CD4-positive, alpha-beta T cell treated with Interleukin-6 for 4 hours (primary cell): ENCODE measurements around the gene UBE2V1.

Experiments
- DNase-seq: peaks from one replicate; pipeline ENCODE4 v3.0.0-alpha.2; 2020; ENCODE audit warnings: mixed read lengths

UBE2V1 gene

DNA sequence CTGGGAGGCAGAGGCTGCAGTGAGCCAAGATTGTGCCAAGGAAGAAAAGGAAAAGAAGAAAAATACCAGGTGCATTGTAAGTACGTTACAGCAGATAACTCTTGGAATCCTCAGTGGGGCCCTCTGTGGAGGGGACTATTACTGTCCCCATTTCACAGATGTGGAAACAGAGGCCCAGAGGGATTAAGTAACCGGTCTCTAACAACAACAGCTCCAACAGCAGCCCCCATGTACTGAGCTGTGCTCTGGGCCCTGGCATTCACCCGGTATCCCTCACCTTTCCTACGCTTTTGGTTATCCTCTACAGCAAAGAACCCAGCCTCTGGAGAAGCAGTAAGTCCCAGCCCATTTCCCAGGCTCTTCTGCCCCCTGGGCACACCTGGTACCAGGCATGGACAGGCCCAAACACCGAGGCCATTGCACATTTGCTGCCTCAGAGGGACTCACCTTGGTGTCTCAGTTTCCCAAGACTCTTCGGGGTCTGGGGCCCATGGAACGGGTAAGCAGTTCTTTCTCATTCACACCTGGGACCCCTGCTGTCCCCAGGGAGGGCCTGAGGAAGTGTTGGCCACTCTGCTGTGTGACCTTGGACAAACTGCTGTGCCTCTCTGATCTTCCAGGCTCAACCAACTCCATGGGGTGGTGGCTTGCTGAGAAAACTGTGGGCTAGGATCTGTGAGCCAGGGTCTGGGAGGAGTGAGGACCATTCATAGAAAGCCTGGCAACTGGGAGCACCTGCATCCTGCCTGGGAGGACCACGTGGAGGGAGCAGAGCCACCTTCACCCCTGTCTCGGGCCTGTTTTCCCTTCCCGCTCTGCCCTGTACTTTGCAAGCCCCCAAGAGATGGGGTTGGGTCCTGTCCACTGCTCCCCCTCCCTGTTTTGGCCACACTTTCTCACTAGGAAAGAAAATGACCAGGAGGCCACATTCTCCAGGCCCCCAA is 70.3 kb downstream of the UBE2V1 start:
- DNase-seq, result no peak

DNA sequence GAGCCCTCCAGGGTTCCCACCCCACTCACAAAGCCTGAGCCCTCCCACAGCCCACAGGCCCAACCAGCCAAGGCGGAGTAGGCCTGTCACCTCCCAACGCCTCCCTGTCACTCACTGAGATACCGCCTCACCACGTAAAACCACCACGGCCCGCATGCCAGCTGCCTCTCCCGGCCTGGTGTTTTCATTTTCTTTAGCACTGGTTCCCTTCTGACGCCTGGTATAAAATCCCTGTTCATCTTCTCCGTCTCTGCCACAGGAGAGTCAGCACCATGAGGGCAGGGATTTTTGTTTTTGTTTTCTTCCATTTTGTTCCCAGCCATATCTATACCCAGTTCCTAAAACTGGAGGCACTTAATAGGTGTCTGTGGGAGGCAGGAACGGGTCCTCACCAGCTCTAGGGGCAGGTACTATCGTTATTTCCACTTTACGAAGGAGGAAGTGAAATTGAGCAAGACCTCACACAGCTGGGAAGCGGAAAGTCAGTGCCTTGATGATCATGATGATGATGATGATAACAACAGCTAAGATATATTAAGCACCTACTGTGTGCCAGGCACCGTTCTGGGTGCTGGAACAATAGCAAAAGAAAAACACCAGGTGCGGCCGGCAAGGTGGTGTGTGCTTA is 71.6 kb downstream of the UBE2V1 start:
- DNase-seq, result no peak

- DNase-seq, result no peak
Observed at GRCh38 chr20:50040432-50041245, 72.3 kb downstream of the UBE2V1 start.

- no peak for DNase-seq
Observed at GRCh38 chr20:50039706-50040431, 73.1 kb downstream of the UBE2V1 start.

GRCh38 chr20:50038574-50038991 is 74.4 kb downstream of the UBE2V1 start:
- no peak for DNase-seq

DNA sequence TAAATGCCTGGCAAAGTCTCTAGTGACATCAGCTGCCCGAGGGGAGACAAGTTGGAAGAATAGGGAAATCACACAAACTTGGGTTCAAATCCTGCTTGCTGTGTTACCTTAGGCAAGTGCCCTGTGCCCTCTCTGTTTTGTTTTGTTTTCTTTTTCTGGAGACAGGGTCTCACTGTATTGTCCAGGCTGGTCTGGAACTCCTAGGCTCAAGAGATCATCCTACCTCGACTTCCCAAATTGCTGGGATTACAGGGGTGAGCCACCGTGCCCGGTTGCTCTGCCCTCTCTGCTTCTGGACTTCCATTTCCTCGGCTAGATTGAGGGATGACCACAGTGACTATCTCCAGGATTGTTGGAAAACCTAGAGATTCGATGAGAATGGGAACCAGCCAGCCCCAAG is 74.8 kb downstream of the UBE2V1 start:
- DNase-seq, result no peak

DNA sequence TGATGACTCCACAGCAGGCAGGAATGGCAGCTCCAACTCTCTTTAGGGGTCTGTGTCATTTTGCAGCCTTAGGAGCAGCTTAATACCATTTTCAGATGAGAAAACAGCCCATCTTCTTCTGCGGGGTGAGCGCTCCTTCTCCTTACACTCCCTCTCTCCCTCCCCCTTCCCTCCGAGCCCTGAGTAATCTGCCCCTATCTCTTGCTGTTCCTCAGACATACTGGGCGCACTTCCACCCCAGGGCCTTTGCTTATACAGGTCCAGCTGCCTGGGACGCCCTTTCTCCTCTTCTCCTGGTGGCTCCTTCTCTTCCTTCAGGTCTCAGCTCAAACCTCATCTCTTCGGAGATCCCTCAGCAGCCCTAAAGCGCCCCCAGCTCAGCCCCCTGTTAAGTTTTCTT is 75.4 kb downstream of the UBE2V1 start:
- DNase-seq, result no peak

- no peak for DNase-seq
Observed at GRCh38 chr20:50037123-50037522, 75.8 kb downstream of the UBE2V1 start.

DNA sequence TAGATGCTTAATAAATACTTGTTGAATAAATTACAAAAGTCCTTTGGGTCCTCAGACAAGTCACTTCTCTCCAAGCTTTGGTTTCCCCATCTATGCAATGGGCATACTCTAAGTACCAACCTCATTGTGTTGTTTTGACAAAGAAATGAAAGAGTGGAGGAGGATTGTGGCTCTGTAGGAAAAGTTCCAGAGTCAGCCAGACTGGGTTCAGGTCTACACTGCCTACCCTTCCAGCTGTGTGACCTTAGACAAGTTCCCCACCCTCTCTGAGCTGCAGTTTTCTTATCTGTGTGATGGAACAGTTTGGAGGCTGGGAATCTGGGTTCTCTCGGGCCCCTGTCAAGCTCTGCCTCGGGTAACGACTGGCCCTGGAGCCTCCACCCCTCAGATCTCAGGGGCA is 76.2 kb downstream of the UBE2V1 start:
- DNase-seq, result no peak

GRCh38 chr20:50034567-50035180 is 78.3 kb downstream of the UBE2V1 start:
- no peak for DNase-seq

- DNase-seq, result no peak
Observed at GRCh38 chr20:50032955-50033666, 79.8 kb downstream of the UBE2V1 start.
